GM12878 (cell line): Measurements from ENCODE around the gene KYAT1. TPM values are rescaled to one million over a fixed set of nuclear protein-coding genes. Genes with fewer than 3 reads are reported as not detected.

Experiments used
- ATAC-seq: fragments of 200-7000 bp; cut with Tn5 transposase; 3 replicates; pipeline ENCODE4 v1.9.1; 2020; ENCODE audit warnings: mild to moderate bottlenecking, moderate library complexity
- BruUV-seq: library from RNA; stranded (reverse); fragments of 400-500 nt; replicated peaks from 2 replicates; lab custom pipeline; 2021; lab: Mats Ljungman, UMichigan
- CTCF ChIA-PET: fragments of 300-600 bp; sonication (Branson Sonifier 250); formaldehyde crosslinking; extraction: SDS; loops from one replicate; lab custom pipeline; 2021; ENCODE audit warnings: inconsistent platforms; lab: Yijun Ruan, JAX
- POLR2A ChIA-PET: fragments of 350-600 bp; formaldehyde crosslinking; extraction: SDS; loops from one replicate; lab custom pipeline; 2021; ENCODE audit warnings: inconsistent platforms; lab: Charles Lee
- RAD21 ChIA-PET: fragments of 300-600 bp; sonication (Branson Sonifier 250); formaldehyde crosslinking; loops from one replicate; lab custom pipeline; 2023; ENCODE audit warnings: antibody characterized with exemption; ENCODE audit not compliant: unreplicated experiment; lab: Charles Lee
- SMC1A ChIA-PET: fragments of 300-600 bp; sonication (Branson Sonifier 250); formaldehyde crosslinking; loops from one replicate; lab custom pipeline; 2023; ENCODE audit not compliant: unreplicated experiment, uncharacterized antibody; lab: Charles Lee
- DNase-seq: peaks from one replicate; pipeline ENCODE4 v3.0.0-alpha.2; 2011; ENCODE audit warnings: low read depth, low spot score
- FAIRE-seq: peaks from 3 replicates; lab custom pipeline; 2011; peaks lifted over from hg19 to GRCh38; lab: Jason Lieb, UNC
- H2AFZ ChIP-seq: 2 replicates; pipeline ENCODE4 v1.6.0; 2011; ENCODE audit warnings: low read depth, low read length, control low read depth; ENCODE audit not compliant: control insufficient read depth
- H3K27ac ChIP-seq: 2 replicates; pipeline ENCODE4 v1.5.1; 2011; ENCODE audit warnings: control low read depth; ENCODE audit not compliant: control insufficient read depth, insufficient read depth
- H3K27me3 ChIP-seq, 2 experiments: replicated peaks in 1 of 2; 2 replicates each; pipeline versions ENCODE4 v1.6.0 to v1.6.1; 2011; ENCODE audit warnings: low read length in 1 of 2; ENCODE audit not compliant: control insufficient read depth in 2 of 2, insufficient read depth in 2 of 2
- H3K36me3 ChIP-seq, 2 experiments: 2 replicates each; pipeline ENCODE4 v1.5.1; 2011; ENCODE audit warnings: low read length in 1 of 2; ENCODE audit not compliant: control insufficient read depth in 2 of 2, insufficient read depth in 2 of 2
- H3K4me1 ChIP-seq: 2 replicates; pipeline ENCODE4 v1.6.1; 2011; ENCODE audit warnings: mild to moderate bottlenecking, low read length, moderate library complexity, mixed read lengths; ENCODE audit not compliant: control insufficient read depth, insufficient read depth
- H3K4me2 ChIP-seq: 2 replicates; pipeline ENCODE4 v1.6.0; 2011; ENCODE audit warnings: control low read depth; ENCODE audit not compliant: control insufficient read depth, insufficient read depth
- H3K4me3 ChIP-seq: fragments of 200-600 bp; sonication (generic); 2 replicates; pipeline ENCODE4 v1.5.1; 2016
- H3K79me2 ChIP-seq: 2 replicates; pipeline ENCODE4 v1.6.0; 2011; ENCODE audit warnings: low read length; ENCODE audit not compliant: control insufficient read depth, insufficient read depth
- H3K9ac ChIP-seq: 2 replicates; pipeline ENCODE4 v1.8.0; 2011; ENCODE audit warnings: low read length, control low read depth, mixed read lengths; ENCODE audit not compliant: control insufficient read depth, insufficient read depth
- H3K9me3 ChIP-seq: replicated peaks from 3 replicates; pipeline ENCODE4 v1.5.1; 2011; ENCODE audit warnings: mild to moderate bottlenecking, low read length; ENCODE audit not compliant: control insufficient read depth, insufficient read depth
- H4K20me1 ChIP-seq: 2 replicates; pipeline ENCODE4 v1.6.0; 2011; ENCODE audit not compliant: control insufficient read depth, insufficient read depth
- BHLHE40 ChIP-seq, 2 experiments: fragments of 450-650 bp in 1 of 2; IDR thresholded peaks; 2 replicates each; pipeline ENCODE4 v1.6.1; 2011 to 2017; ENCODE audit warnings: low read depth in 2 of 2, borderline replicate concordance in 1 of 2, improper control_type of control experiment in 1 of 2, low read length in 1 of 2, mild to moderate bottlenecking in 1 of 2
- CHD1 ChIP-seq: IDR thresholded peaks from 2 replicates; pipeline ENCODE4 v1.6.1; 2012; ENCODE audit warnings: low read depth, low read length, improper control_type of control experiment
- CHD2 ChIP-seq: IDR thresholded peaks from 2 replicates; pipeline ENCODE4 v1.6.1; 2011; ENCODE audit warnings: low read depth, low read length, improper control_type of control experiment, borderline replicate concordance
- CHD4 ChIP-seq: fragments of 200-600 bp; sonication (generic); IDR thresholded peaks from 2 replicates; pipeline ENCODE4 v1.6.1; 2016; ENCODE audit warnings: mild to moderate bottlenecking
- CUX1 ChIP-seq: IDR thresholded peaks from 2 replicates; pipeline ENCODE4 v1.6.1; 2012; ENCODE audit warnings: improper control_type of control experiment, low read depth, low read length; ENCODE audit not compliant: insufficient replicate concordance
- MYC ChIP-seq: IDR thresholded peaks from 2 replicates; pipeline ENCODE4 v1.6.1; 2011; ENCODE audit warnings: mild to moderate bottlenecking, low read length, moderate library complexity, inconsistent platforms; ENCODE audit not compliant: insufficient read depth, insufficient replicate concordance, insufficient read length, severe bottlenecking
- NR2F1 ChIP-seq: fragments of 450-650 bp; conservative IDR thresholded peaks from 2 replicates; pipeline ENCODE4 v1.6.1; 2017; ENCODE audit warnings: mild to moderate bottlenecking
- SMC3 ChIP-seq: IDR thresholded peaks from 2 replicates; pipeline ENCODE4 v1.6.1; 2011; ENCODE audit warnings: low read length, improper control_type of control experiment, borderline replicate concordance
- ZNF217 ChIP-seq: fragments of 450-650 bp; IDR thresholded peaks from 2 replicates; pipeline ENCODE4 v1.6.1; 2017; ENCODE audit warnings: antibody characterized with exemption, mild to moderate bottlenecking
- WGBS: methylation state at CpG from one replicate; pipeline ENCODE4 v1.1.6; 2016; ENCODE audit warnings: low lambda C conversion rate; ENCODE audit not compliant: insufficient replicate concordance, insufficient coverage; ENCODE audit errors: missing lambda C conversion rate; 5-methylcytosine and 5-hydroxymethylcytosine counted together
- in situ Hi-C: fragments of 300-500 bp; cut with MboI; formaldehyde crosslinking; loops from 9 replicates; pipeline ENCODE4 v1.14.3; 2018; ENCODE audit warnings: mixed read lengths
- intact Hi-C: fragments of 100-400 bp; cut with micrococcal nuclease; formaldehyde crosslinking; loops from one replicate; pipeline ENCODE4 v1.14.2; 2022; ENCODE audit not compliant: unreplicated experiment
- polyA plus RNA-seq, 11 experiments: library from polyadenylated mRNA; depleted of rRNA in 4 of 11; unstranded in 6 of 11; stranded (reverse) in 5 of 11; fragments of >200 nt; fragmentation: Nextera tagmentation in 4 of 11; fragmentation: Illumina TruSeq in 1 of 11; extraction: Ambion mirVana in 4 of 11; extraction: Trizol in 1 of 11; gene quantifications; 1 replicate in 1 of 11; 2 replicates in 10 of 11; pipeline versions ENCODE4 v1.2.1 to v1.2.3, GENCODE V29; 2011 to 2016; ENCODE audit warnings: inconsistent platforms in 2 of 11, missing spikeins in 2 of 11, low read depth in 1 of 11
- total RNA-seq, 4 experiments: library from RNA; depleted of rRNA in 3 of 4; stranded (reverse); fragments of >200 nt in 3 of 4; fragmentation: Illumina TruSeq in 1 of 4; extraction: Trizol in 1 of 4; gene quantifications; 2 replicates each; pipeline versions ENCODE4 v1.2.1 to v1.2.3, GENCODE V29; 2013 to 2021

KYAT1 gene
- total and polyA plus RNA-seq, 10 of the 15 experiments (the other 5 are each of a cell fraction or from before 2014, with no cell fraction given) = 5.8 to 15.7 (median 11.4) TPM

DNA sequence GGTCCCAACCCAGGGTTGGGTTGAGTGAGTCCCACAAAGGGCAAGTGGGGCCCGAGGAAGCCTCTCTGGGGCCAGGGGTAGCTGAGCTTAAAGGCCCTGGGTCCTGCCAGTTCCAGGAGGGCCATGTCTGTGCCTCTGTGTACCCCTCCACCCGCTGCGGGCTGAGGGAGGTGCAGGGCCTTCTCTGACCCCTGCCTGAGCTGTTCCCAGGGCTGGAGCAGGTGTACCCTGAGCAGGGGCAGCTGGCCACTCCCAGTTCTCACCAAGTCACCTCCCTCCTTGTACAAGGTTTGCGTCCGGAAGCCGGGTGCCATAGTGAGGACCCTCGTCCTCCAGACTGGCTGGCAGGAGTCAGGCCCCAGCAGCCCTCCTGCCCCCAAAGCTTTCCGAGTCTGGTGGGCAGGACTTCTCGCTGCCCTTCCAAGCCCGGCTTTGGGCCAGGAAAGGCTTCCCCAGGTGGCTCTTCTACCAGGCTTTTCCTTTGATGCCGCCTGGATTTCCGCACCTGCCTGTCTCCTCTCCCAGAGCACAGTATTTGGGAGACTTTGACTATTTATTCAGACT lies 72.6 kb downstream of the KYAT1 start:
- POLR2A ChIA-PET = interaction anchor here (0.6 kb wide), 1 partner anchor 9 kb away, joined by 5 read pairs; the partner anchor contains the start of gene ENDOG
- CTCF ChIA-PET = interaction anchor here (0.5 to 1.2 kb wide), 2 partner anchors 9 to 433 kb away, joined by 4 to 5 read pairs; partner anchors contain the start of gene ENDOG

GRCh38 chr9:128808543-128808942 lies 73.2 kb downstream of the KYAT1 start:
- ChIA-PET RAD21 (no interaction called here), POLR2A (no interaction called here), CTCF (interaction anchor here (0.5 to 1.2 kb wide), 2 partner anchors 10 to 433 kb away, joined by 4 to 5 read pairs; partner anchors contain the start of gene ENDOG), SMC1A (no interaction called here)
- DNase-seq (no peak), ATAC-seq (no peak), FAIRE-seq (no peak)
- Histone ChIP-seq H3K9me3 (no peaks in the 10 kb centered on the region), H3K4me1 (no peaks in the 10 kb centered on the region), H4K20me1 (no peaks in the 10 kb centered on the region), H2AFZ (no peak overlapping the region), H3K79me2 (no peaks in the 10 kb centered on the region), H3K4me3 (no peak overlapping the region), H3K36me3 (peaks cover 10 to 21% of the 10 kb centered on the region in 2 experiments; a peak in 3 of 4 replicates), H3K9ac (no peak overlapping the region), H3K27ac (no peak overlapping the region), H3K27me3 (no peaks in the 10 kb centered on the region), H3K4me2 (no peak overlapping the region)
- intact Hi-C loops = no loop called here
- no TSS peak for BruUV-seq
- TF ChIP-seq SMC3 = no peak
- TF ChIP-seq BHLHE40 (IDR thresholded peaks at IDR 0.05; ENCODE audit: borderline replicate concordance in 1 of 2, low read depth in 2 of 2, low read length in 1 of 2) = no peak
- no peak for TF ChIP-seq MYC
- no peak for TF ChIP-seq CHD4
- TF ChIP-seq CUX1 = no peak
- in situ Hi-C loops = no loop called here
- 68% methylated on average over 3 of the region's 3 CpGs for WGBS

More for the DNA sequence above, 72.6 kb downstream of the KYAT1 start:
- no peaks in the 10 kb centered on the region for H3K9me3 ChIP-seq
- no peak overlapping the region for H2AFZ ChIP-seq
- H3K4me3 ChIP-seq = no peak overlapping the region
- H3K36me3 ChIP-seq = peaks cover 10 to 17% of the 10 kb centered on the region in 2 experiments; a peak in 3 of 4 replicates
- no peak for ATAC-seq
- no peaks in the 10 kb centered on the region for H3K4me1 ChIP-seq
- H3K4me2 ChIP-seq = no peak overlapping the region
- RAD21 ChIA-PET = no interaction called here
- SMC1A ChIA-PET = no interaction called here
- no peaks in the 10 kb centered on the region for H4K20me1 ChIP-seq
- intact Hi-C loops (no loop called here), in situ Hi-C loops (no loop called here)
- H3K27ac ChIP-seq = no peak overlapping the region
- H3K9ac ChIP-seq = no peak overlapping the region
- no TSS peak for BruUV-seq
- 96% methylated on average over 12 of the region's 12 CpGs for WGBS
- H3K79me2 ChIP-seq = no peaks in the 10 kb centered on the region
- TF ChIP-seq NR2F1 (no peak), CHD1 (no peak), ZNF217 (no peak), CHD2 (no peak)
- no peaks in the 10 kb centered on the region for H3K27me3 ChIP-seq
- no peak for FAIRE-seq
- no peak for DNase-seq
